ENCODE data around the gene TRHDE.

Gene TRHDE

DNA sequence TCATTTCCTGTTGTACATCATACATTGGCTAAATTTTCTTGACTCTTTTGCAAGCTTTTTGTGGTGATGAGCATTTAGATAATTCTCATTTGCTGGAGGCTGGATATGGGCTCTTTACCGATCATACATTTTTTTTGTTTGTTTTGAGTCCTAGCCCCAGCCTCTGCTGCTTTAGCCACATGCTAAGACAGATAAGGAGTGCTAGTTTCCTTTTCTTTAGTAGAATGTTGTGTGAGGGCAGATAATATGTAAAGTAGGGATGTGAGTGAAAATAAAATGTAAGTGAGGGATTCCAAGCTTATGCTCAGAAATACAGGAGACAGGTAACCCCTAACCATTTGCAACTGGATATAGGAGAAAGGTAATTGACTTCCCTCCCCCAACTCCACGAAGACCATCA lies 405.7 kb downstream of the TRHDE start:
- TF ChIP-seq, protein P1, sequence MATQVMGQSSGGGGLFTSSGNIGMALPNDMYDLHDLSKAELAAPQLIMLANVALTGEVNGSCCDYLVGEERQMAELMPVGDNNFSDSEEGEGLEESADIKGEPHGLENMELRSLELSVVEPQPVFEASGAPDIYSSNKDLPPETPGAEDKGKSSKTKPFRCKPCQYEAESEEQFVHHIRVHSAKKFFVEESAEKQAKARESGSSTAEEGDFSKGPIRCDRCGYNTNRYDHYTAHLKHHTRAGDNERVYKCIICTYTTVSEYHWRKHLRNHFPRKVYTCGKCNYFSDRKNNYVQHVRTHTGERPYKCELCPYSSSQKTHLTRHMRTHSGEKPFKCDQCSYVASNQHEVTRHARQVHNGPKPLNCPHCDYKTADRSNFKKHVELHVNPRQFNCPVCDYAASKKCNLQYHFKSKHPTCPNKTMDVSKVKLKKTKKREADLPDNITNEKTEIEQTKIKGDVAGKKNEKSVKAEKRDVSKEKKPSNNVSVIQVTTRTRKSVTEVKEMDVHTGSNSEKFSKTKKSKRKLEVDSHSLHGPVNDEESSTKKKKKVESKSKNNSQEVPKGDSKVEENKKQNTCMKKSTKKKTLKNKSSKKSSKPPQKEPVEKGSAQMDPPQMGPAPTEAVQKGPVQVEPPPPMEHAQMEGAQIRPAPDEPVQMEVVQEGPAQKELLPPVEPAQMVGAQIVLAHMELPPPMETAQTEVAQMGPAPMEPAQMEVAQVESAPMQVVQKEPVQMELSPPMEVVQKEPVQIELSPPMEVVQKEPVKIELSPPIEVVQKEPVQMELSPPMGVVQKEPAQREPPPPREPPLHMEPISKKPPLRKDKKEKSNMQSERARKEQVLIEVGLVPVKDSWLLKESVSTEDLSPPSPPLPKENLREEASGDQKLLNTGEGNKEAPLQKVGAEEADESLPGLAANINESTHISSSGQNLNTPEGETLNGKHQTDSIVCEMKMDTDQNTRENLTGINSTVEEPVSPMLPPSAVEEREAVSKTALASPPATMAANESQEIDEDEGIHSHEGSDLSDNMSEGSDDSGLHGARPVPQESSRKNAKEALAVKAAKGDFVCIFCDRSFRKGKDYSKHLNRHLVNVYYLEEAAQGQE (IDR thresholded peaks at IDR 0.05; ENCODE audit: insufficient replicate concordance, low read depth), result no peak
- TF ChIP-seq GABPA (IDR thresholded peaks at IDR 0.05; ENCODE audit: low read depth) (no peak), SPI1 (IDR thresholded peaks at IDR 0.05; ENCODE audit: borderline replicate concordance, low read depth) (no peak), POLR2AphosphoS5 (IDR thresholded peaks at IDR 0.05; ENCODE audit: low read depth) (no peak)
- TF ChIP-seq, protein P2, sequence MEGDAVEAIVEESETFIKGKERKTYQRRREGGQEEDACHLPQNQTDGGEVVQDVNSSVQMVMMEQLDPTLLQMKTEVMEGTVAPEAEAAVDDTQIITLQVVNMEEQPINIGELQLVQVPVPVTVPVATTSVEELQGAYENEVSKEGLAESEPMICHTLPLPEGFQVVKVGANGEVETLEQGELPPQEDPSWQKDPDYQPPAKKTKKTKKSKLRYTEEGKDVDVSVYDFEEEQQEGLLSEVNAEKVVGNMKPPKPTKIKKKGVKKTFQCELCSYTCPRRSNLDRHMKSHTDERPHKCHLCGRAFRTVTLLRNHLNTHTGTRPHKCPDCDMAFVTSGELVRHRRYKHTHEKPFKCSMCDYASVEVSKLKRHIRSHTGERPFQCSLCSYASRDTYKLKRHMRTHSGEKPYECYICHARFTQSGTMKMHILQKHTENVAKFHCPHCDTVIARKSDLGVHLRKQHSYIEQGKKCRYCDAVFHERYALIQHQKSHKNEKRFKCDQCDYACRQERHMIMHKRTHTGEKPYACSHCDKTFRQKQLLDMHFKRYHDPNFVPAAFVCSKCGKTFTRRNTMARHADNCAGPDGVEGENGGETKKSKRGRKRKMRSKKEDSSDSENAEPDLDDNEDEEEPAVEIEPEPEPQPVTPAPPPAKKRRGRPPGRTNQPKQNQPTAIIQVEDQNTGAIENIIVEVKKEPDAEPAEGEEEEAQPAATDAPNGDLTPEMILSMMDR (IDR thresholded peaks at IDR 0.05; ENCODE audit: insufficient read depth, low read length), result no peak
- DNase-seq (ENCODE audit: low read depth in 1 of 2, low spot score in 1 of 2), result no peak

DNA sequence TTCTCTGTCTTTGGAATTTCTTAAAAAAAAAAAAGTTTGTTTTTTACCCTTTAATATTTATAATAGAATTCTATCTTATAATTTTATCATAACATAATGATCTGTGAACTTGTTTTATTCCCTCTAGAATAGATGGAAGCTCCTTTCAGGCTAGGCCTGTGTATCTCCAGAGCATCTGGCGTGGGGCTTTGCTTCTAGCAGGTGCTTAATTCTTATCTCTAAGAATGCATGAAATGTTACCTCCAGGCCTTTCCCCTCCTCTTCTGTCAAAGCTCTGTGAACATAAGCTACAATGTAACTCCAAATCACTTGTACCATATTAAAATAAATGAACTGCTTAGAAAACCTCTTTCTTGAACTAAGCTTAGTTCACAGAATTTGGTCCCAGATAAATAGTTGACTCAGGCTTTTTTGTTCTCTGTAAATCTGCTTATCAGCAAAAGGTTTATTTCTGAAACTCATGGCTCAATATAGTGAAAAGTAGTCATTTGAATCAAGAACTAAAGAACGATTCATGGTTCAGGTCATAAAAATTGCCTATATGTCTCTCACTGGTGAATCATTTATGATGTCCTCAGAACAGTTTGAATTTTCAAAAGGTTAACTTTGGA lies 407.1 kb downstream of the TRHDE start:
- no peak for DNase-seq (ENCODE audit: low read depth in 1 of 2, low spot score in 1 of 2)
- TF ChIP-seq, protein P2 (IDR thresholded peaks at IDR 0.05; ENCODE audit: insufficient read depth, low read length), result no peak
- no peak for TF ChIP-seq SPI1 (IDR thresholded peaks at IDR 0.05; ENCODE audit: borderline replicate concordance, low read depth)
- no peaks in the 10 kb centered on the region for H3K27me3 ChIP-seq (ENCODE audit: insufficient read depth, poor library complexity, severe bottlenecking)
- H3K4me3 ChIP-seq (replicated peaks; ENCODE audit: insufficient read depth, low read length), result no peak overlapping the region
- no peak overlapping the region for H3K27ac ChIP-seq (replicated peaks)

More for the DNA sequence above, 405.7 kb downstream of the TRHDE start:
- Histone ChIP-seq H3K4me3 (replicated peaks; ENCODE audit: insufficient read depth, low read length) (no peak overlapping the region), H3K27me3 (ENCODE audit: insufficient read depth, poor library complexity, severe bottlenecking) (no peaks in the 10 kb centered on the region), H3K27ac (replicated peaks) (no peak overlapping the region)

DNA sequence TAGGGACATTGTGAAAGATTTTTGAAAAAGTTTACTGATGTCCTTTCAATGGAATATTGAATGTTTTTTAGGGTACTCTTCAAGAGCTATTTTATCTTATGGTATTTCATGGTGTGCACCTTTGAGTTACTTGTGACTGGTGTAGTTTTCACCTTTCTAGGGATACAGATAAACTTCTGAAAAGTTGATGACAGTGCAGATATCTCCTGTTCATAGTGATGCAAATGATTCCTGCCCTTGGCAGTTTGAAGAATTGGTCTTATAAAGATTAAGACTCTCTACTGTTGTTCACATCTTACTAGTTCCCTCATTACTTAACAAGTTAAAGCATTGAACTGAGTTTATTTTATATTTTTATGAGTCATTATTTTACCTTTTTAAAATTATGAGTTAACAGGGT lies 408.9 kb downstream of the TRHDE start:
- Histone ChIP-seq H3K27me3 (ENCODE audit: insufficient read depth, poor library complexity, severe bottlenecking) (no peaks in the 10 kb centered on the region), H3K27ac (replicated peaks) (no peak overlapping the region), H3K4me3 (replicated peaks; ENCODE audit: insufficient read depth, low read length) (no peak overlapping the region)
- no peak for DNase-seq (ENCODE audit: low read depth in 1 of 2, low spot score in 1 of 2)
- TF ChIP-seq, protein P2 (IDR thresholded peaks at IDR 0.05; ENCODE audit: insufficient read depth, low read length), result no peak
- TF ChIP-seq GABPA (IDR thresholded peaks at IDR 0.05; ENCODE audit: low read depth) (no peak), SPI1 (IDR thresholded peaks at IDR 0.05; ENCODE audit: borderline replicate concordance, low read depth) (no peak), POLR2AphosphoS5 (IDR thresholded peaks at IDR 0.05; ENCODE audit: low read depth) (no peak)
- TF ChIP-seq, protein P1 (IDR thresholded peaks at IDR 0.05; ENCODE audit: insufficient replicate concordance, low read depth), result no peak

DNA sequence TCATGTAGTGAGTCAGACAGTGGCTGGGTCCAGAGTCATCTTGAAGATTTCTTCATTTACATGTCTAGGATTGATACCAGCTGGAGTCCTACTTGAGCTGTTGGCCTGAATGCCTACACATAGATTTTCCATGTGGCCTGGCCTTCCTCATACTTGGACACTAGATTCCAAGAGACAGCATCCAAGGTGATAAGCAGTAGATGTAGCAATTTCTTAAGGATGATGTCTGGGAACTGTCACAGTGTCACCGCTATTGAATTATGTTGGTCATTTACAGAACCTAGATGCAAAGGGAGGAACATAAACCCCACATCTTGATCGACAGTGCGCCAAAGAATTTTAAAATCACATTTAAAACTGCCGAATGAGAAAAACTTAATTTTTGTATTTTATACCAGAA lies 412.3 kb downstream of the TRHDE start:
- no peak overlapping the region for H3K4me3 ChIP-seq (replicated peaks; ENCODE audit: insufficient read depth, low read length)
- no peak for DNase-seq (ENCODE audit: low read depth in 1 of 2, low spot score in 1 of 2)
- H3K27ac ChIP-seq (replicated peaks), result no peak overlapping the region
- no peaks in the 10 kb centered on the region for H3K27me3 ChIP-seq (ENCODE audit: insufficient read depth, poor library complexity, severe bottlenecking)
- TF ChIP-seq POLR2AphosphoS5 (IDR thresholded peaks at IDR 0.05; ENCODE audit: low read depth) (no peak), GABPA (IDR thresholded peaks at IDR 0.05; ENCODE audit: low read depth) (no peak), SPI1 (IDR thresholded peaks at IDR 0.05; ENCODE audit: borderline replicate concordance, low read depth) (no peak)
- TF ChIP-seq, protein P1 (IDR thresholded peaks at IDR 0.05; ENCODE audit: insufficient replicate concordance, low read depth), result no peak
- TF ChIP-seq, protein P2 (IDR thresholded peaks at IDR 0.05; ENCODE audit: insufficient read depth, low read length), result no peak

Measured in HL-60 (cell line).